Nephron progenitor cell (in vitro differentiated cells): ENCODE measurements around the gene RBM20.
"Not testable (repeated sequence)": the region's sequence is repeated elsewhere in the genome, so short reads cannot be mapped to it uniquely, and the experiment has no call there.

Experiments used
- DNase-seq: peaks from one replicate; pipeline ENCODE4 v3.0.0; 2021
- H3K27ac Mint-ChIP-seq: 2 replicates; pipeline ENCODE4 v1.8.0; 2021; ENCODE audit warnings: mild to moderate bottlenecking, moderate library complexity, mixed read lengths
- H3K27me3 Mint-ChIP-seq: 2 replicates; pipeline ENCODE4 v1.8.0; 2021; ENCODE audit warnings: mild to moderate bottlenecking, low read depth, mixed read lengths; ENCODE audit not compliant: poor library complexity
- H3K36me3 Mint-ChIP-seq: 2 replicates; pipeline ENCODE4 v1.8.0; 2021; ENCODE audit warnings: low read depth, mixed read lengths
- H3K4me1 Mint-ChIP-seq: 2 replicates; pipeline ENCODE4 v1.8.0; 2021; ENCODE audit warnings: mixed read lengths
- H3K4me3 Mint-ChIP-seq: 2 replicates; pipeline ENCODE4 v1.8.0; 2021; ENCODE audit warnings: mild to moderate bottlenecking, moderate library complexity, mixed read lengths
- H3K9me3 Mint-ChIP-seq: 2 replicates; pipeline ENCODE4 v1.8.0; 2021; ENCODE audit warnings: mild to moderate bottlenecking, moderate library complexity, mixed read lengths
- TF ChIP-seq, protein P1 (sequence below): fragments of 200-600 bp; sonication (generic); IDR thresholded peaks from 2 replicates; pipeline ENCODE4 v1.5.0; 2021; ENCODE audit warnings: antibody characterized with exemption

RBM20 gene

GRCh38 chr10:110619514-110620397 is 24.4 kb upstream of the RBM20 start:
- no peak for DNase-seq
- peaks cover 5% of the 10 kb centered on the region for H3K27me3 Mint-ChIP-seq
- H3K9me3 Mint-ChIP-seq = peaks cover 6% of the 10 kb centered on the region
- H3K27ac Mint-ChIP-seq = no peak overlapping the region
- no peak overlapping the region for H3K4me3 Mint-ChIP-seq
- H3K36me3 Mint-ChIP-seq = no peaks in the 10 kb centered on the region
- TF ChIP-seq, protein P1, sequence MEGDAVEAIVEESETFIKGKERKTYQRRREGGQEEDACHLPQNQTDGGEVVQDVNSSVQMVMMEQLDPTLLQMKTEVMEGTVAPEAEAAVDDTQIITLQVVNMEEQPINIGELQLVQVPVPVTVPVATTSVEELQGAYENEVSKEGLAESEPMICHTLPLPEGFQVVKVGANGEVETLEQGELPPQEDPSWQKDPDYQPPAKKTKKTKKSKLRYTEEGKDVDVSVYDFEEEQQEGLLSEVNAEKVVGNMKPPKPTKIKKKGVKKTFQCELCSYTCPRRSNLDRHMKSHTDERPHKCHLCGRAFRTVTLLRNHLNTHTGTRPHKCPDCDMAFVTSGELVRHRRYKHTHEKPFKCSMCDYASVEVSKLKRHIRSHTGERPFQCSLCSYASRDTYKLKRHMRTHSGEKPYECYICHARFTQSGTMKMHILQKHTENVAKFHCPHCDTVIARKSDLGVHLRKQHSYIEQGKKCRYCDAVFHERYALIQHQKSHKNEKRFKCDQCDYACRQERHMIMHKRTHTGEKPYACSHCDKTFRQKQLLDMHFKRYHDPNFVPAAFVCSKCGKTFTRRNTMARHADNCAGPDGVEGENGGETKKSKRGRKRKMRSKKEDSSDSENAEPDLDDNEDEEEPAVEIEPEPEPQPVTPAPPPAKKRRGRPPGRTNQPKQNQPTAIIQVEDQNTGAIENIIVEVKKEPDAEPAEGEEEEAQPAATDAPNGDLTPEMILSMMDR = no peak
- peaks cover 38% of the 10 kb centered on the region for H3K4me1 Mint-ChIP-seq

GRCh38 chr10:110620398-110620719 is 23.8 kb upstream of the RBM20 start:
- no peak for DNase-seq
- peaks cover 7% of the 10 kb centered on the region for H3K27me3 Mint-ChIP-seq
- peaks cover 6% of the 10 kb centered on the region for H3K9me3 Mint-ChIP-seq
- peaks cover 32% of the 10 kb centered on the region for H3K4me1 Mint-ChIP-seq
- no peak overlapping the region for H3K27ac Mint-ChIP-seq
- no peak overlapping the region for H3K4me3 Mint-ChIP-seq
- TF ChIP-seq, protein P1 = no peak
- H3K36me3 Mint-ChIP-seq = no peaks in the 10 kb centered on the region

GRCh38 chr10:110623316-110623715 is 20.8 kb upstream of the RBM20 start:
- not testable (repeated sequence) for H3K4me3 Mint-ChIP-seq, H3K27ac Mint-ChIP-seq, DNase-seq, H3K36me3 Mint-ChIP-seq, H3K27me3 Mint-ChIP-seq
- Mint-ChIP-seq H3K9me3 (peaks cover 10% of the 10 kb centered on the region), H3K4me1 (peaks cover 23% of the 10 kb centered on the region)

DNA sequence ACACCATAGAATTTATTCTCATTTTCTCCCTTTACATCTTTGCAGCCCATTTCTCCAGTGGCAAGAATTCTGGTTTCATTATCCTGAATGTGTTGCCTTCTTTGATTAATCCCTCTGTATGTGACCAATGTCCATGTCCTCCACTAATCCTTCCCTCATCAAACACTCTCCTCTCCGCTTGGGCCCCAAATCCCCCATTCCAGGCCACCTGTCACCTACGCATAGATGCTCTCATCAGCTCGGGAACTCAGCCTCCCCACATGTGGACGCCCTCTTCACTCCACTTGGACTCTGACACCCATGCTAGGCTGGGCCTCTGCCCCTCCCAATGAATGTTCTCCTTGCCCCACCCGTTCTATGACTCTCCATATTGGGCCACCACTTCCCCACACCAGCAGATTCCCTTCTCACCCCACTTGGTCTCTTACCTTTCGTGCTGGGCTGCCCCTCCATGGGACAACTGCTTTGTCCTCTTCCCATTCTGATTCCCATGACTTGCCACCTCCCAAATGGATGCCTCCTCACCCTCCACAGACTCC is 18.7 kb upstream of the RBM20 start:
- no peak for DNase-seq
- peaks cover 4% of the 10 kb centered on the region for H3K36me3 Mint-ChIP-seq
- H3K27me3 Mint-ChIP-seq = peaks cover 9% of the 10 kb centered on the region
- H3K4me1 Mint-ChIP-seq = peaks cover 21% of the 10 kb centered on the region
- peaks cover 16% of the 10 kb centered on the region for H3K9me3 Mint-ChIP-seq
- no peak overlapping the region for H3K4me3 Mint-ChIP-seq
- TF ChIP-seq, protein P1 = no peak
- H3K27ac Mint-ChIP-seq = no peak overlapping the region

DNA sequence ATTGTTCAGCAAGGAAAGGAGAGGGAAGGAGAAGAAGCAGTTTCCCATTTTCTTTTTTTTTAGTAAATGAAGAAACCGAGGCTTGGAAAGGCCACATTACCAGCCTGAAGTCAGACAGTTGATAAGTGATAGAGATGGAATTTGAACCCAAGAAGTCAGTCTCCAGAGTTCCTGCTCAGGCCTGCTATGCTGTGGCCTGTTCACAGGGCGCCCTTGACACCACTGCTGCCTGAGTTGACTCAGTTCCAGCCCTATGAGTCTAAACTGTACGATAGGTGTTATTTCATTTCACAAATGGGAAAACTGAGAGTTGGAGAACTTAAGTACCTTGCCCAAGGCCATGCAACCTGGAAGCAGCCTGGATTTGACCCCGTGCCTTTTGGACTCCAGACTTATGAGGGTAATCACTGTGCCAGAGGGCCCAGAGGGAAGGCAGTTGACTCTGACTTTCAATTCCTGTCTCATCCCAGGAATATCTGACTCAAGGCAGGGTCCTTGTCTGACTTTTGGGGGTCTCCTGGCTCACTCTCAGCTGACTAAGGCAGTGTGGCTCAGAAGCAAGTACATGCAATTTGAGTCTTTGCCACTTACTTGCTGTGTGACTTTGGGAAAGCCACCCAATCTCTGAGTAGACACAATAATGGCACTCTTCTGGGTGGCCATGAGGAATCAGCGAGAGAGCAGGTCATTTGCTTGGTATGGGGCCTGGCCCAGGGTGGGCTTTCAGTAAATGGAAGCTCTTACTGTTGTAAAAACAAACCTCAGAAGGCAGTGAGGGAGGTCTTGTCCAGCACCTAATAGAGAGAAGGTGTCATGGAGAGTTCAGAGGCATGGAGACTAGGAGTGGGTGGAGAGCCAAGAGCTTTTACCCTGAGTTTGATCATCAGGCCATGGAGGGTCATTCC is 17.9 kb upstream of the RBM20 start:
- H3K9me3 Mint-ChIP-seq = peaks cover 16% of the 10 kb centered on the region
- DNase-seq = no peak
- peaks cover 4% of the 10 kb centered on the region for H3K36me3 Mint-ChIP-seq
- H3K4me3 Mint-ChIP-seq = no peak overlapping the region
- no peak overlapping the region for H3K27ac Mint-ChIP-seq
- TF ChIP-seq, protein P1 = no peak
- H3K27me3 Mint-ChIP-seq = peaks cover 10% of the 10 kb centered on the region
- H3K4me1 Mint-ChIP-seq = peaks cover 21% of the 10 kb centered on the region

- no peak overlapping the region for H3K4me3 Mint-ChIP-seq
- TF ChIP-seq, protein P1 = no peak
- peaks cover 4% of the 10 kb centered on the region for H3K36me3 Mint-ChIP-seq
- H3K27me3 Mint-ChIP-seq = peaks cover 15% of the 10 kb centered on the region
- H3K27ac Mint-ChIP-seq = no peak overlapping the region
- DNase-seq = no peak
- H3K9me3 Mint-ChIP-seq = peaks cover 10% of the 10 kb centered on the region
- peaks cover 21% of the 10 kb centered on the region for H3K4me1 Mint-ChIP-seq
Measured at GRCh38 chr10:110628161-110628560, 16.0 kb upstream of the RBM20 start.
